ENCODE data around the gene CMAS. TPM values are rescaled to one million over a fixed set of nuclear protein-coding genes. Genes with fewer than 3 reads are reported as not detected.
"Not testable (repeated sequence)": the region's sequence is repeated elsewhere in the genome, so short reads cannot be mapped to it uniquely, and the experiment has no call there.

The CMAS gene
- total and polyA plus RNA-seq, 8 donors, result 4.7 to 283 (median 38.0) TPM

DNA sequence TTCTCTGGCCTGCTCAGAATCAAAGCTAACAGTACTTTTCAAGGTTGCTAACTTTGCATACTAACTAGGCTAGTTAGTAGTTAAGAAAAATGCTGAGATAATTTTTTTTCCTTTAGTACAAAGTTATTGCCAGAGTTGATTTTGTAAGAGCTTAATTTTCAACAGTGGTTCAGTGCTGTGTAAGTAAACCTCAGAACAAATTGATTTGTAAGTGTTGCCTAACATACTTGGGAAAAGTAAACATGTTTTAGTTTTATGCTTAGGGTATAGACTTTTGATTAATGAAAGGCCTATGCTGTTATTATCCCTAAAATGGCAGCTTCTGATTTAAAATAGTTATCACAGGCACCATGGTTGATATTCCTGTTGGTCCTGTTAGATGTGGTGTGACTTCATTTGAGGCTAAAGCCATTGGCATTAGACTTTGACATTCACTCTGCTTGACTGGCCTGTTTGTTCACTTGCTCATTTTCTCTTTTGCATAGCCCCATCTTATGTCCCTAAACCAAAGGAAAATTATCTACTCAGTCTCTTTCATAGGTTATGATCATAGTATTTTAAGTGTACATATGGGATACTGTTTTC lies 5.2 kb downstream of the CMAS start:
- intact Hi-C loops (cut with DNase I; ENCODE audit: low total_unique reads), result no loop called here
- Histone ChIP-seq H3K9me3 (no peaks in the 10 kb centered on the region), H3K4me1 (peaks cover 8 to 42% (median 22%) of the 10 kb centered on the region in 4 donors), H3K27me3 (no peaks in the 10 kb centered on the region), H3K4me3 (no peak overlapping the region), H3K27ac (no peak overlapping the region), H3K36me3 (peaks cover 5 to 14% (median 9%) of the 10 kb centered on the region in 4 donors)
- DNase-seq, result peak in 1 of 2 donors; percentile 38
- TF ChIP-seq POLR2AphosphoS5 (IDR thresholded peaks at IDR 0.05) (no peak), POLR2A (IDR thresholded peaks at IDR 0.05) (no peak), EP300 (IDR thresholded peaks at IDR 0.05) (no peak)
- TF ChIP-seq, protein P1, sequence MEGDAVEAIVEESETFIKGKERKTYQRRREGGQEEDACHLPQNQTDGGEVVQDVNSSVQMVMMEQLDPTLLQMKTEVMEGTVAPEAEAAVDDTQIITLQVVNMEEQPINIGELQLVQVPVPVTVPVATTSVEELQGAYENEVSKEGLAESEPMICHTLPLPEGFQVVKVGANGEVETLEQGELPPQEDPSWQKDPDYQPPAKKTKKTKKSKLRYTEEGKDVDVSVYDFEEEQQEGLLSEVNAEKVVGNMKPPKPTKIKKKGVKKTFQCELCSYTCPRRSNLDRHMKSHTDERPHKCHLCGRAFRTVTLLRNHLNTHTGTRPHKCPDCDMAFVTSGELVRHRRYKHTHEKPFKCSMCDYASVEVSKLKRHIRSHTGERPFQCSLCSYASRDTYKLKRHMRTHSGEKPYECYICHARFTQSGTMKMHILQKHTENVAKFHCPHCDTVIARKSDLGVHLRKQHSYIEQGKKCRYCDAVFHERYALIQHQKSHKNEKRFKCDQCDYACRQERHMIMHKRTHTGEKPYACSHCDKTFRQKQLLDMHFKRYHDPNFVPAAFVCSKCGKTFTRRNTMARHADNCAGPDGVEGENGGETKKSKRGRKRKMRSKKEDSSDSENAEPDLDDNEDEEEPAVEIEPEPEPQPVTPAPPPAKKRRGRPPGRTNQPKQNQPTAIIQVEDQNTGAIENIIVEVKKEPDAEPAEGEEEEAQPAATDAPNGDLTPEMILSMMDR (IDR thresholded peaks at IDR 0.05), result no peak

DNA sequence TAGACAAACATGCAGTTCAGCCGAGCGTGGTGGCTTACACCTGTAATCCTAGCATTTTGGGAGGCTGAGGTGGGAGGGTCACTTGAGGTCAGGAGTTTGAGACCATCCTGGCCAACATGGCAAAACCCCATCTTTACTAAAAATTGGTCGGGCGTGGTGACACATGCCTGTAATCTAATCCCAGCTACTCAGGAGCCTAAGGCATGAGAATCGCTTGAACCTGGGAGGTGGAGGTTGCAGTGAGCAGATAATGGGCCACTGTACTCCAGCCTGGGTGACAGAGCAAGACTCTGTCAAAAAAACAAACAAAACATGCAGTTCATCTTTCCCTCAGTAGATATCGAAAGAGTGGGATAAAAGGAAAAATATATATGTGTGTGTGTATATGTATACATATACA lies 7.0 kb downstream of the CMAS start:
- H3K9me3 ChIP-seq; H3K4me3 ChIP-seq; H3K27me3 ChIP-seq; intact Hi-C loops (cut with DNase I; ENCODE audit: low total_unique reads); H3K27ac ChIP-seq; DNase-seq: not testable (repeated sequence)
- Histone ChIP-seq H3K4me1 (peaks cover 8 to 30% (median 17%) of the 10 kb centered on the region in 4 donors), H3K36me3 (peaks cover 15 to 32% (median 24%) of the 10 kb centered on the region in 4 donors)
- WGBS, 5 donors, result 80 to 96% (median 91%) methylated on average over 6 of the region's 6 CpGs

DNA sequence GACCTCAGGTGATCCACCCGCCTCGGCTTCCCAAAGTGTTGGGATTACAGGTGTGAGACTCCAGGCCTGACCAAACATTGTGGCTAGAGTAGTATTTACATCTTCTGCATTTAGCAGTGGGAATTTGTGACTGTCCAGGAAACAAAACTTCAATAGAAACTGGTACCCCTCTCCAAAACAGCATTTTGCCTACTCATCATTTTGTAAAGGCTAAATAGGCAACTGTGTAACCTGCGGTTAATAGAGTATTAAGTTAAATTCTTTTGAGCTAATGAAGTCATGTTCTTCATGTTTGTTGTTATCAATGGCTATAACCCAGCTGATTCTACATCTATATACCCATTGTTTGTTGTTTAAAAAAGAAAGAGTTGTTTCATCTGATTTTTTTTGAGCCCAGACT lies 8.1 kb downstream of the CMAS start:
- no peaks in the 10 kb centered on the region for H3K27me3 ChIP-seq
- peaks cover 16 to 44% (median 36%) of the 10 kb centered on the region in 4 donors for H3K36me3 ChIP-seq
- DNase-seq, result no peak
- no peak overlapping the region for H3K4me3 ChIP-seq
- intact Hi-C loops (cut with DNase I; ENCODE audit: low total_unique reads), result no loop called here
- no peak for TF ChIP-seq POLR2A (IDR thresholded peaks at IDR 0.05)
- no peak for TF ChIP-seq EP300 (IDR thresholded peaks at IDR 0.05)
- TF ChIP-seq, protein P1 (IDR thresholded peaks at IDR 0.05), result no peak
- TF ChIP-seq POLR2AphosphoS5 (IDR thresholded peaks at IDR 0.05), result no peak
- H3K9me3 ChIP-seq, result no peaks in the 10 kb centered on the region
- no peak overlapping the region for H3K27ac ChIP-seq
- H3K4me1 ChIP-seq, result peaks cover 8 to 22% (median 13%) of the 10 kb centered on the region in 4 donors
- 91 to 98% (median 97%) methylated on average over 3 of the region's 3 CpGs for WGBS, 5 donors

DNA sequence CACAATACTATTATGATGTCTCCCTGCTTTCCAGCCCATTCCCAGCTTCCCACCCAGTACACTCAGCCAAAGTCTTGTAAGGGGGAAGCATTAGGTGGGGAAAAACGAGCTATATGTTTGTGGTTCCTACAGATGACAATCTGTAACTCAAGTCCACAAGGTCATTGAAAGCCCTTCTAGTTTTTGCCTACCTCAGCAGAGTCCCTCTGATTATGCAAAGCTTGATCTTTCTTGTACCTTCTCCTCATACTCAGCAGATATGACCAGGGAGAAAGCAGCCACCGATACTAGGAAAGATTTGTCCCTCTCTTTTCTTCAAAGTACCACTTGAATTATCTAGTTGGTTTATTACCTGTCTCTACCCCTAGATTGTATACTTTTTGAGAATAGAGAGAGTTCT lies 10.6 kb downstream of the CMAS start:
- no peak overlapping the region for H3K4me3 ChIP-seq

More for the DNA sequence above, 10.6 kb downstream of the CMAS start:
- 60 to 85% (median 72%) methylated on average over 2 of the region's 2 CpGs for WGBS, 5 donors
- Histone ChIP-seq H3K36me3 (peaks cover 19 to 61% (median 53%) of the 10 kb centered on the region in 4 donors), H3K9me3 (no peaks in the 10 kb centered on the region), H3K27me3 (no peaks in the 10 kb centered on the region), H3K4me1 (peaks cover 0 to under 1% (median 0%) of the 10 kb centered on the region in 4 donors), H3K27ac (no peak overlapping the region)
- DNase-seq, result no peak
- intact Hi-C loops (cut with DNase I; ENCODE audit: low total_unique reads), result no loop called here
- TF ChIP-seq EP300 (IDR thresholded peaks at IDR 0.05), result no peak
- no peak for TF ChIP-seq POLR2A (IDR thresholded peaks at IDR 0.05)
- no peak for TF ChIP-seq POLR2AphosphoS5 (IDR thresholded peaks at IDR 0.05)
- TF ChIP-seq, protein P1 (IDR thresholded peaks at IDR 0.05), result no peak

Measured in stomach (tissue), 9 donors.